ENCODE measurements around the gene PIH1D2.
"Not testable (repeated sequence)": the region's sequence is repeated elsewhere in the genome, so short reads cannot be mapped to it uniquely, and the experiment has no call there.

Gene PIH1D2

GRCh38 chr11:112058103-112058502 is 15.7 kb downstream of the PIH1D2 start:
- in situ Hi-C loops (cut with MboI; ENCODE audit: low sequenced_read_pairs) = no loop called here

DNA sequence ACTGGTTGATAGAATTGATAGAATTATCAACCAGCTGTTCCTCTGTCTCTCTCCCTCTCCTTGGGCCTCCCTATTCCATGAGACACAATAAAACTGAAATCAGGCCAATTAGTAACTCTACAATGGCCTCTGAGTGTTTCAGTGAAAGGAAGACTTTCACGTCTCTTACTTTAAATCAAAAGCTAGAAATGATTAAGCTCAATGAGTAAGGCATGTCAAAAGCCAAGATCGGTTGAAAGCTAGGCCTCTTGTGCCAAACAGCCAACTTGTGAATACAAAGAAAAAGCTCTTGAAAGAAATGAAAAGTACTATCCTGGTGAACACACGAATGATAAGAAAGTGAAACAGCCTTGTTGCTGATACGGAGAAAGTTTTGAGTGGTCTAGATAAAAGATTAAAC is 16.6 kb downstream of the PIH1D2 start:
- in situ Hi-C loops (cut with MboI; ENCODE audit: low sequenced_read_pairs) = no loop called here

- in situ Hi-C loops (cut with MboI; ENCODE audit: low sequenced_read_pairs) = no loop called here
Observed at GRCh38 chr11:112051768-112052167, 22.0 kb downstream of the PIH1D2 start.

DNA sequence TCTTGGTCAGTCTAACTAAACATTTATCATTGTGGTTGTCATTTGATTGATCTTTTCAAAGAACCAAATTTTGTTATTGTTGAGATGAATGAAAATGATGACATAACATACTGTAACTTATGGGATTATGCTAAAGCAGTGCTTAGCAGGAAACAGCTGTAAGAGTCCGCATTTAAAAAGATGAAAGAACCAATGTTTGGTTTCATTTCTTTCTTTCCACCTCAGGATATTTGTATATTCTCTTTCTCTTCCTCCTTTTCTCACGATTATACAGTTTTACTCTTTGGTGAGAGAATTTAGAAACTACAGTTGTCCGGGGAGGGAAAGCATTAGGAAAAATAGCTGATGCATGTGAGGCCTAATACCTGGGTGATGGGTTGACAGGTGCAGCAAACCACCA is 23.1 kb downstream of the PIH1D2 start:
- in situ Hi-C loops (cut with MboI; ENCODE audit: low sequenced_read_pairs) = no loop called here

DNA sequence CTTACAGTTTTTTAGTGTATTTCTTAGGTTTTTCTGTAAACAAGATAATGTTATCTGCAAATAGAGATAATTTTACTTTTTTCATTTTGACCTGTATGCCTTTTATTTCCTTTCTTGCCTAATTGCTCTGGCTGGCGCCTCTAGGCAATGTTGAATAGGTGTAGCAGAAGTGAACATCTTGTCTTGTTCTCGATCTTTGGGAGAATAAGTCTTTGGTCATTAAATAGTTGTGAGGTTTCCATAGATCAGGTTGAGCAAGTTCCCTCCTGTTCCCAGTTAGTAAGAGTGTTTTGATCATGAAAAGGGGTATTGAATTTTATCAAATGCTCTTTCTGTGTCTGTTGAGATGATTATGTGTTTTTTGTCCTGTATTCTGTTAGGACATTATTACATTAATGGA is 24.0 kb downstream of the PIH1D2 start:
- in situ Hi-C loops (cut with MboI; ENCODE audit: low sequenced_read_pairs) = no loop called here

- in situ Hi-C loops (cut with MboI; ENCODE audit: low sequenced_read_pairs) = not testable (repeated sequence)
Observed at GRCh38 chr11:112048256-112048655, 25.6 kb downstream of the PIH1D2 start.

GRCh38 chr11:112046647-112047046 is 27.2 kb downstream of the PIH1D2 start:
- in situ Hi-C loops (cut with MboI; ENCODE audit: low sequenced_read_pairs) = not testable (repeated sequence)

DNA sequence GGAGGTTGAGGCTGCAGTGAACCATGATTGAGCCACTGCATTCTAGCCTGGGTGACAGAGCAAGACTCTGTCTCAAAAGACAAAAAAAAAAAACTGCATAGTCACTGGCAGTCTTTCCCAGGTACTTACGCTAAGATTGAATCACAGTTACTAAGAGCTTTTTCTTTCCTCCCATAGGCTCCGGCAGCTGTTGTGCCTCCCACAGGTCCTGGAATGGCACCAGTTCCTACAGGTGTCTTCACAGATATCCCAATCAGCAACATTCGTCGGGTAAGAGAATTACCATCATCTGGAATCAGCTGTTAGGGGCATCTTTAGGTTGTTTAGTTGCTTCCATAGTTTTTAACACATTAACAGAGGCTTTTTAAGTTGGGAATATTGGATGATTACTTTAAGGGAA is 28.9 kb downstream of the PIH1D2 start:
- in situ Hi-C loops (cut with MboI; ENCODE audit: low sequenced_read_pairs) = no loop called here

- in situ Hi-C loops (cut with MboI; ENCODE audit: low sequenced_read_pairs) = no loop called here
Observed at GRCh38 chr11:112042961-112043304, 30.9 kb downstream of the PIH1D2 start.

- in situ Hi-C loops (cut with MboI; ENCODE audit: low sequenced_read_pairs) = no loop called here
Observed at GRCh38 chr11:112042161-112042960, 31.5 kb downstream of the PIH1D2 start.

GRCh38 chr11:112037527-112037926 is 36.3 kb downstream of the PIH1D2 start:
- in situ Hi-C loops (cut with MboI; ENCODE audit: low sequenced_read_pairs) = no loop called here

GRCh38 chr11:112033902-112034301 is 39.9 kb downstream of the PIH1D2 start:
- in situ Hi-C loops (cut with MboI; ENCODE audit: low sequenced_read_pairs) = no loop called here

- in situ Hi-C loops (cut with MboI; ENCODE audit: low sequenced_read_pairs) = no loop called here
Observed at GRCh38 chr11:112029460-112029859, 44.4 kb downstream of the PIH1D2 start.

- in situ Hi-C loops (cut with MboI; ENCODE audit: low sequenced_read_pairs) = not testable (repeated sequence)
Observed at GRCh38 chr11:112026784-112027410, 46.9 kb downstream of the PIH1D2 start.

DNA sequence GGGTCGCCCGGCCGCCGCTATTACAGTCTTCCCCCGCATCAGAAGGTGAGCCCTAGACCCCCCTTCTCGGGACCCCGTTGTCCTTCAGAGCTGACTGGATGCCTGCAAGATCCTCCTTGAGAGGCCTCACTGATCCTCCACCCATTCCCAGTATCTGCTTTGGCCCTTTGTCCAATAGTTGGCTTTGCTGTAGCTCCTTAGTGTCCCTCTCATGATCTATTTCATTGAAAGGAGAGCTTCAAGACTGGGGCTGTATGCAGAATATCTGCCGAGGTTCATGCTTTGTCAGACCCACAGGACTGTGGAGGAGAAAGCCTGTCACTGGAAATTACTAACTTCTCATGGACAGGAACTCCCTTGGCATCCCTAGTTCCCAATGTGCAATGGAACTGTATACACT is 48.1 kb downstream of the PIH1D2 start:
- in situ Hi-C loops (cut with MboI; ENCODE audit: low sequenced_read_pairs) = no loop called here

GRCh38 chr11:112024773-112025678 is 48.8 kb downstream of the PIH1D2 start, which contains the start of gene DLAT:
TSS of gene DLAT (plus strand) at chr11:112025408. CDS start at chr11:112025473, 65 bp downstream.
- in situ Hi-C loops (cut with MboI; ENCODE audit: low sequenced_read_pairs) = no loop called here

DNA sequence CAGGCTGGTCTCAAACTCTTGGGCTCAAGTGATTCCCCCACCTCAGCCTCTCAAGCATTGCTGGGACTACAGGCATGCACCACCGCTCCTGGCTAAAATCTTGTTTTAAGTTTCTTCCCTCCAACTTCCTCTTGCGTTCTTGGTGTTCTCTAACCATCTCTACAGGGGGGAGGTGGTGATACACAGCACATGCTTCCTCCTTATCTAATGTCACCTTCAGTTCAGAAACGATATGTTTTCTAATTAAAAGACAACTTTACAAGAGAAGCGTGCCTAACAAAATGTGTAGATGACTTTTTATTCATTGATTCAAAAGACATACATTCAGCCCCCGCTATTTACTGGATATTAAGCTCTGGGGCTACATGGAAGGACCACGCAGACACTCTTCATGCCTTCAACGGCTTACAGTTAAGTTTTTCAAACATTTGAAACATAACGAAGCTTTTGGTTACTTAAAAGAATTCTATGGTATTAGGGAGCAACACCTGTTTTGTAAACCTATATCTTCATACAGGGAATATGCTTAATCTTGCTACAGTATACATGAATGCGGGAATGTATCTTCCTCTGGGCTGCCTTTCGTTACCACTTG is 49.5 kb downstream of the PIH1D2 start:
- in situ Hi-C loops (cut with MboI; ENCODE audit: low sequenced_read_pairs) = no loop called here

DNA sequence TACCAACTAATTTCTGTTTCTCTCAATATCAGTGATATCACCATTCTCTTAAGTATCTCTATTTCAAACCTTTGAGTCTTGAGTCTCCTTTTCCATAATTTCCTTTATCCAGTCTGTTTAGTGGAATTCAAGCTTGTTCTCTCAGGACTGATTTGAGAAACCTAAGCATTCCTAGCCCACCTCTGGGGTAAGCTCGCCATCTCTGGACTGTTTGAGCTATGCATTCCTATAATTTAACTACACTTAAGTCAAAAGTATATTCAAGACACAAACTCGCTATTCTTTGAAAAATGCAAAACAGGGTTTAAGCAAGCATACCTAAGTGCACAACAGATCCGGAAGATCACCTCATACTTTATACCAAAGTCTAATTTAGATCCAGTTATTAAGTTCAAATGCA is 50.7 kb downstream of the PIH1D2 start:
- in situ Hi-C loops (cut with MboI; ENCODE audit: low sequenced_read_pairs) = no loop called here

GRCh38 chr11:112019066-112019465 is 54.8 kb downstream of the PIH1D2 start:
- in situ Hi-C loops (cut with MboI; ENCODE audit: low sequenced_read_pairs) = no loop called here
